B cell (primary cell): ENCODE results near the gene MRPL10.

Experiments
- EZH2 ChIP-seq: IDR thresholded peaks from 2 replicates; pipeline ENCODE4 v1.6.1; 2012; ENCODE audit warnings: borderline replicate concordance, low read depth, mild to moderate bottlenecking, moderate library complexity, low read length; ENCODE audit not compliant: insufficient read depth, poor library complexity, severe bottlenecking
- TF ChIP-seq, protein P1 (sequence below): fragments of 200-600 bp; IDR thresholded peaks from one replicate; pipeline ENCODE4 v1.8.0; 2022; ENCODE audit warnings: antibody characterized with exemption, mild to moderate bottlenecking

DNA sequence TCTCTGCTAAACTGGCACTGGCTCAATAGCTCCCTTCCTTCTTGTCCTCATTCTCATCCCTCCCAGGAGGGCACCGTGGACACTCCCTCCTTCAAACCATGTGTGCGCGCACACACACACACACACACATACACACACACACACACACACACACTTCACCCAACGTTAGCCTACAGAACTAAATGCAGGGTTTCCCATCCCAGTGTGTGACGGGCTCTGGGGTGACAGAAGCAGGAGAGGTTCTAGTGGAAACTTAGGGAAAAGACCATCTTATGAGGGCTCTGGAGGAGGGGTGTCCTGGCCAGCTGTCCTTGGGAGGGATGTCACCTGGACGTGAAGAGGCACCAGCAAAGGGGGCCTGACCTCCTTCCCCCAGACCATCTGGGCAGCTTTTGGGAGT, 29.4 kb downstream of the MRPL10 start:
- TF ChIP-seq, protein P1, sequence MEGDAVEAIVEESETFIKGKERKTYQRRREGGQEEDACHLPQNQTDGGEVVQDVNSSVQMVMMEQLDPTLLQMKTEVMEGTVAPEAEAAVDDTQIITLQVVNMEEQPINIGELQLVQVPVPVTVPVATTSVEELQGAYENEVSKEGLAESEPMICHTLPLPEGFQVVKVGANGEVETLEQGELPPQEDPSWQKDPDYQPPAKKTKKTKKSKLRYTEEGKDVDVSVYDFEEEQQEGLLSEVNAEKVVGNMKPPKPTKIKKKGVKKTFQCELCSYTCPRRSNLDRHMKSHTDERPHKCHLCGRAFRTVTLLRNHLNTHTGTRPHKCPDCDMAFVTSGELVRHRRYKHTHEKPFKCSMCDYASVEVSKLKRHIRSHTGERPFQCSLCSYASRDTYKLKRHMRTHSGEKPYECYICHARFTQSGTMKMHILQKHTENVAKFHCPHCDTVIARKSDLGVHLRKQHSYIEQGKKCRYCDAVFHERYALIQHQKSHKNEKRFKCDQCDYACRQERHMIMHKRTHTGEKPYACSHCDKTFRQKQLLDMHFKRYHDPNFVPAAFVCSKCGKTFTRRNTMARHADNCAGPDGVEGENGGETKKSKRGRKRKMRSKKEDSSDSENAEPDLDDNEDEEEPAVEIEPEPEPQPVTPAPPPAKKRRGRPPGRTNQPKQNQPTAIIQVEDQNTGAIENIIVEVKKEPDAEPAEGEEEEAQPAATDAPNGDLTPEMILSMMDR, result no peak
- no peak for TF ChIP-seq EZH2
